ENCODE data around the gene KCNIP1.

DNA sequence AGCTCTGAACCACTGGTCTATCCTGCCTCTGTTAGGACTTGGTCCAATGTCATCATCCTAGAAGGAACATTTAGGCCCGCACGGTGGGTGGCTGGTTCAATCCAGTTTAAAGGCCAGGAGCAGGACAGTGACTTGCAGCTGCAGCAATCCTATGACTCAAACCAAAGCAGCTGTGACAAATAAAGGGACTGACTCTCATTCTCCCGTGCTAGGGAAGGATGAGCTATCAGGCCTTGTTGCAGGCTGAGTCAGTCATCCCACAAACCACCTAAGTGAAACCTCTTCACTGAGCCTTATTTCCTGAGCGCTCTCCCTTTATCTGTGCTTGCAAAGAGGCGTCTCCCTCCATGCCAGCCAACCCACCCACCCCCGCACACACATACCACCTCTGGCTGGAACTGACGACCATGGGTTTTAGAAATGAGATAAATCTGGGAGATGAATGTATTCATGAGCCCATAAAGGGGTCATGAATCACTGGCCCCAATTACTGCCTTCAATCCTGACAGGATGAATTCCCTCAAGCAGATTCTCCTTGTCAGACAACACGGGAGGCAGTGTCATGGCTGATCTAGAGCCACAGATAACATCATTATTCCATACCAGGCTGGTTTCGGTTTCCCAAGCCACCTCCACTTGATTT, 93.4 kb downstream of the KCNIP1 start:
- TF ChIP-seq SIN3A (IDR thresholded peaks at IDR 0.05; ENCODE audit: borderline replicate concordance, insufficient read depth, low read depth, low read length) (no peak), CTCF (IDR thresholded peaks at IDR 0.05) (no peak)

Measured in Panc1 (cell line).